NOMO-1 treated with DMSO at 0.1 percent for 48 hours (cell line): ENCODE measurements around the gene PRKACA.
"Not testable (repeated sequence)": the region's sequence is repeated elsewhere in the genome, so short reads cannot be mapped to it uniquely, and the experiment has no call there.

Source experiments
- DNase-seq: peaks from one replicate; lab custom pipeline; 2025; ENCODE audit not compliant: unreplicated experiment; lab: John Stamatoyannopoulos, UW

The PRKACA gene

GRCh38 chr19:14148751-14149410 is 31.3 kb upstream of the PRKACA start:
- no peak for DNase-seq

GRCh38 chr19:14147797-14148605 is 30.4 kb upstream of the PRKACA start:
- peak; percentile 17 for DNase-seq

- no peak for DNase-seq
These were observed 29.2 kb upstream of the PRKACA start for GRCh38 chr19:14146789-14147216.

- DNase-seq = not testable (repeated sequence)
These were observed 28.6 kb upstream of the PRKACA start for GRCh38 chr19:14146169-14146568.

DNA sequence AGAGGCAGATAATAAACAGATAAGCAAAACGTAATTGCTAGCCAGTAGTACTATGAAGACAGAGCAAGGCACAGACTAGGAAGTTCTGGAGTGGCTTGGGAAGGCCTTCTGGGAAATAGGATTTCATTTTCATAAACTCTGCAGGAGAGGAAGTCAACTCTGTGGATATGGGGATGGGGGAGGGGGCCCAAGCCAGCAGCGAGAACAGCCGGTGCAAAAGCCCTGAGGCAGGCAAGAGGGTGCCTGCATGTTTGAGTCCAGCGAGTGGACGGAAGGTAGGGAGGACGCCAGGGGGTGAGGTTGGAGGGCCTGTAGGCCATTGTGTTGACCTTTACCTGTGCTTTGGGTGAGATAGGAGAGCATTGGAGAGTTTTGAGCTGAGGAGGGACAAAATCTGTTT is 27.8 kb upstream of the PRKACA start:
- no peak for DNase-seq

- no peak for DNase-seq
These were observed 25.0 kb upstream of the PRKACA start for GRCh38 chr19:14142262-14143190.

DNA sequence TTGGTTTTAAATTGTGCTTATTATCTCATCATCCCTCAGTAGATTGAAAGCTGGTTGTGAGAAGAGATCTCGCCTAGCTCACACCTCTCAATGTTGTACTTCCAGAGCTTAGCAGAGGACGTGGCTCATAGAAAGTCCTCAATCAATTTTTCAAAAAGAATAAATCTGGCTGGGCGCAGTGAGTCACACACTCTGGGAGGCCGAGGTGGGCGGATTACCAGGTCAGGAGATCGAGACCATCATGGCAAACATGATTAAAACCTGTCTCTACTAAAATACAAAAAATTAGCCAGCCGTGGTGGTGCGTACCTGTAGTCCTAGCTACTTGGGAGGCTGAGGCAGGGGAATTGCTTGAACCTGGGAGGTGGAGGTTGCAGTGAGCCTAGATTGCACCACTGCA is 23.5 kb upstream of the PRKACA start:
- DNase-seq = no peak

DNA sequence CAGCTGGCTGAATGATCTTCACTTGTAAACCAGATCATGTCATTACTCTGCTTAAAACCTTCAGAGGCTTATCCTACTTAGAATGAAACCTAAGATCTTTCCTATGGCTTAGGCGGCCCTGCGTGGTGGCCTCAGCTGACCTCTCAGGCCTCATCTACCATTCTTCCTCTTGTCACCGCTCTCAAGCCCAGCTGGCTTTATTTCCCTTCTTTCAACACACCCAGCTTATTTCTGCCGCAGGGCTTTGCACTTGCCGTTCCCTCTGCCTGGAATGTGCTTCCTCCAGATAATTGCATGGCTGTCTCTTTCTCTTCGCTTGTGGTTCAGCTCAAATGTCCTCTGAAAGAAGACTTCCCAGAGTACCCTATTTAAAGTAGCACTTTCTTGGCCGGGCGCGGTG is 22.4 kb upstream of the PRKACA start:
- peak; percentile 58 for DNase-seq

DNA sequence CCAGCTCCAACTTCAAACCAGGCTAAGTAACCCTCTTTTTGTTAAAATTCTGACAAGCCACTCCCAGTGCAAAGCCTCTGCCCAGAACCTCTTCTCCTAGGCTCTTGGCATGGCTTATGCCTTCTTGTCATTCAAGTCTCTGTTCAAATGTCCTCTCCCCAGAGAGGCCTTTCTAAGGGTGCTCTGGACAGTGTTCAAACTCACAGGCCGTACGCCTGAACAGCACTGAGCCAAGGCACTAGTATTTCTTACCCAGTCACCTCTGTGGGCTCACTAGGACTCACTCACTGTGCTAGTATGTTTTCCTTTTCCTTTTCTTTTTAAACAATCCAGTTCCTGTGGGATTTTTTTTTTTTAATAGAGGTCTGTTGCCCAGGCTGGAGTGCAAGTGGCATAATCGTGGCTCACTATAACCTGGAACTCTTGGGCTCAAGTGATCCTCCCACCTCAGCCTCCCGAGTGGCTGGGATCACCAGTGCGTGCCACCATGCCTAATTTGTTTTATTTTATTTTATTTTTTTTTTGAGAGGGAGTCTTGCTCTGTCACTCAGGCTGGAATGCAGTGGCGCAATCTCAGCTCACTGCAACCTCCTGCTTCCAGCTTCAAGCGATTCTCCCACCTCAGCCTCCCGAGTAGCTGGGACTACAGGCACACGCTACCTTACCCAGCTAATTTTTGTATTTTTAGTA is 21.2 kb upstream of the PRKACA start:
- no peak for DNase-seq

GRCh38 chr19:14136509-14137281 is 19.1 kb upstream of the PRKACA start, which contains the start of gene ASF1B:
Gene ASF1B (minus strand): TSS chr19:14136589. CDS start chr19:14136456, 133 bp downstream.
- DNase-seq = peak; percentile 100

DNA sequence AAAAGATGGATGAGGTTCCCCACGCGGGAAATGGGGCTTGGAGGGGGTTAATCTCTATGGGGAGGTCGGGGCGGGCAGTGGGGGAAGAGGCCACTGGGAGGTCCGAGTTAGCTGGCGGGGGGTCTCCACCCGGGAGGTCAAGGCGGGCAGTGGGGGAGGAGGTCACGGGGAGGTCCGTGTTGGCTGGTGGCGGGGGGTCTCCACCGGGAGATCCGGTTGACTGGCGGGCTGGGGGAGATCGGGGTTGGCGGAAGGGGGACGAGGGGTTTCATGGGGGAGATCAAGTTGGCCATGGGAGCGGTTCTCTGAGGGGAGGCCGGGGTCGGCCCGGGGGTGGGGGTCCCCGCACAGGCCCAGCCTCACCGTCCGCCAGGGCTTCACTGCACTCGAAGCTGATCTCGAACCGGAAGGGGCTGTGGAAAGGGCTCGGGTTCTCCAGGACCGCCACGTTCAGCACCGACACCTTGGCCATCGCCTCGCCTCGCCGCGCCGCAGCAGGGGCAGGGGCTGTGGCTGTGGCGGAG is 18.5 kb upstream of the PRKACA start:
- no peak for DNase-seq

- DNase-seq = no peak
These were observed 17.8 kb upstream of the PRKACA start for GRCh38 chr19:14135355-14135754.

DNA sequence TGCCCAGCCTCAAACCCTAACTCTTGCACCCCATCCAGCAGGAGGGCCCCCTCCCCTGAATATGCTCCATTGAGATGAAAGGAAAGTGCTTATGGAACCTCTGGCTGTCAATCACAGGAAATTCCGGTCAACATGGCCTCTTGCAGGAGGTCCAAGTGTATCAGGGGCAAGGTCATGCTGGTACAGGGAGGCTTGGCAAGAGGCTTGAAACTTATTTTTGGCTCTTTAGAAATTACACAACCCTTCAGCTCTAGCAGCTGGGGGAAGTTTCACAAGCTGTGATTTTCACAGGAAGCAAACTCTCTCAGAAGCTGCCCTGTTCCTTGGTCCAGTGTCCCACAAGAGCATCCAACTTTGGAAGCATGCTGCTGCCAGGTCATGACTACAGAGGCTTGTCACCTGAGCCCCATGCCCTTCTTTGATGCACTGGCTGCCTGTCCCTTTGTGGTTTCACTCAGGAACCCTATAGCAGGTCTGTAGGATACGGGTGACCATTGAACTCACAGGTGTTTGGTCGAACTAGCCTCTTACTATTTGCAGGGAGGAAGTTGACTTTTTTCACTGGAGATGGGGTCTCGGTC is 10.5 kb upstream of the PRKACA start:
- DNase-seq = peak; percentile 84

DNA sequence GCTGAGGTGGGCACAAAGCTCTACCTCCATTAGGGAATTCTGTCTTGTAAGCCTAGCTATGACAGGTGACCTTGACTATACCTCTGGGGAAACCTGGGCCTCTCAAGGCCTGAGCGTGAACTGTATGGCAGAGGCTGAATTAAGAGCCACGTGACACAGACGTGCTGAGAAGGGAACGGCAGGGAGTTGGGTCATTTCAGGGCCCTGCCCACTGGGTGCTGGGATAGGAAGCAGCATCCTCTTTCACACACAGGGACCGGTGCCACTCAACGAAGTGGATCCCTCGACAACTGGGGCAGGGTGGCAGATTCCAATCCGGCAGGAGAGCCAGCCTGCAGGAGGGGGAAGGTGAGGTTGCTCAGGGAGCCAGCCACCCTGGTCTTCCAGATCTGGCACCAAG is 9.6 kb upstream of the PRKACA start:
- DNase-seq = no peak

DNA sequence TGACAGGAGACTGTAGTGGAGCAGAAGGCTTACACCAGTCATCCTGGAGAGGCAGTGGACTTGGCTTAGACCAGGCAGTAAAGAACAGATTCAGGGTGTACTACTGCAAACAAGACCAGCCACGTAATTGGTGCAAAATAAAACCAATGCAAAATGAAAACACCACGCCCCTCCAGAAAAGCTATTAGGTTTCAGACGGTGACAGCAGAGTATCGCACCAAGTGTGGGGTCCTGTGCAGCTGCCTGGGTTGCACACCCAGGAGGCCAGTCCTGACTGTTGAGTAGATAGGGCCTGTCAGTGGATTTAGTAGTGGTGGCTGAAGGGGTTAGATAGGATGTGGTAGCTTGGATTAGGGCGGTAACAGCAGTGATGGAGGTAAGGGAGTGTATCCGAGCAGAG is 5.4 kb upstream of the PRKACA start:
- no peak for DNase-seq

DNA sequence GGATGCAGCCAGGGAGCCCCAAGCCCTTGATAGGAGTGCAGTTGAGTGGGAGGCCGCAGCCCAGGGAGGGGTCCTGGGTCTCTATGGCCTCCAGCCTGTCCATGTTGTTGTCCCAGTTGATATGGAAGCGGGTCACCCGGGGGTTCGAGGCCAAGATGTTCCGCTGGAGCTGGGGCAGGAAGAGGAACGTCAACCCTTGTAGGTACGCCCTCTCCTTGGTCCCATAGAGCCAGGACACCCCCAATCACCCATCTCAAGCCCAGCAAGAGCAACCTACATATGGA is 2.9 kb upstream of the PRKACA start:
- DNase-seq = no peak

GRCh38 chr19:14119644-14120496 is 2.3 kb upstream of the PRKACA start:
- no peak for DNase-seq

DNA sequence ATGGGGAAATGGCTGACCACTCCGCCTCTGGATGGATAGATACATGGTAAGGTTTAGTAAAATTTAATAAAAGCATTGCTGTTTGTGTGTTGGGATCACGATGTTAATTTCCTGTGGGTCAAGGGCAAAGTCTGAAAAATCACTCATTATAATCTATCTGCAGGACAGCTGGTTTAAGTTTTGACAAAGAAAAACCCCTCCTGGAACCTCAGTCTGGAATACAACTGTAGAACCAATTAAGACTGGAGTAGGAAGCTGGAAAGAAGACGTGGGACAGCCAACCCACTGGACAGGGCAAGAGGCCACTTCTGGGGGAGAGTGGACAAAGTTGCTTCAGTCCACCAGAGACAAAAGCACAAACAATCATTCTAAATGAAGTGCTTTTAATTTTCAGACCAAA is 1.6 kb upstream of the PRKACA start:
- no peak for DNase-seq
